NAMALWA (cell line): ENCODE data around the gene ACCSL.

ENCODE experiments used
- DNase-seq: peaks from one replicate; pipeline ENCODE4 v3.0.0-alpha.2; 2015; ENCODE audit warnings: low spot score

The ACCSL gene

DNA sequence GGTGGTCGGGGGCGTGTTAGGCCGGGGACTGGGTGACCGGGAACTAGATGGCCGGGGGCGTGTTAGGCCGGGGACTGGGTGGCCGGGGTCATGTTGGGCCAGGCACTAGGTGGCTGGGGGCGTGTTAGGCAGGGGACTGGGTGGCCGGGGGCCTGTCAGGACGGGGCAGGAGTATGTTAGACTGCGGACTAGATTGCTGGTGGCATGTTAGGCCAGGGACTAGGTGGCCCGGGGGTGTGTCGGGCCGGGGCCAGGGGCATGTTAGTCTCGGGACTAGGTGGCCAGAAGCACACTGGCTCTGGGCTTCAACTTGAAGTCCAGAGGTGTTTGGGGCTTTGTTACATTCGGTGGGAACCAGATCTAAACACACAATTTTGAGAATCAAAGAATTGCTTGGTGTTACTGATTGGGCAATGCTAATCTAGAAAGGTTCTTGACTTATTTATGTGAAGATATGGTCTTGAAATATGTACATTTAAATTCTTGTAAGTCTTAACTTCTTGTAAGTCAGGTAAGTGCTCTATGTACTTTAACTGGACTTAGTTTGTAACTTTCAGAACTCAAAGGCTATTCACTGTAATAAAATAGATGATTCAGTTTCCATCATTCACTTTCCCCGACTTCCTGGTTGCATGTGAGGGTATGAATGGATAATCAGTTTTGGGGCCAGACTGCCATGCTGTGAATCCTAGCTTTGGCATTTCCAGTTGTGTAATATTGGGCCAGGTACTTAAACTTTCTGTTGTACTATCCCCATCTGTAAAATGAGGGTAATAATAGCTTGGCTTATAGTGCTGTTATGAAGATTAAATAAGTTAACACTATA is 48.8 kb downstream of the ACCSL start:
- peak; percentile 6 for DNase-seq

DNA sequence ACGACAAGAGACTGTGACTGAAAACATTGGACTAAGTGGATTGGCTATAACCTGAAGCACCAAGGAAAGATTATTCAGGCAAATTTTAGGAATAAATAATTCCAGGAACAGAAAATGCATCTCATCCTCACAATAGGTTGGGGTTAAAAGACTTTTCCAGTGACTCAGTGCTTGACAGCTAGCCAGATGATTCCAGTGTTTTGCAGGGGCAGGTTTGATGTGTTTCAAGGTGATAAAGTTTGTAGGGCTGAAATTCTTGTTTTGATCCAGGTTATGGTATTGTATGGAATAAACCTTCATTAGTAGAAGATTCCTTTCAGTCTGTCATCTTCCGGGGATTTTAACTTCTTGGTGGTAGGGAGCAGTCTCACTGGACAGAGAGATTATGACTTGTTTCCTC is 50.0 kb downstream of the ACCSL start:
- DNase-seq = no peak

DNA sequence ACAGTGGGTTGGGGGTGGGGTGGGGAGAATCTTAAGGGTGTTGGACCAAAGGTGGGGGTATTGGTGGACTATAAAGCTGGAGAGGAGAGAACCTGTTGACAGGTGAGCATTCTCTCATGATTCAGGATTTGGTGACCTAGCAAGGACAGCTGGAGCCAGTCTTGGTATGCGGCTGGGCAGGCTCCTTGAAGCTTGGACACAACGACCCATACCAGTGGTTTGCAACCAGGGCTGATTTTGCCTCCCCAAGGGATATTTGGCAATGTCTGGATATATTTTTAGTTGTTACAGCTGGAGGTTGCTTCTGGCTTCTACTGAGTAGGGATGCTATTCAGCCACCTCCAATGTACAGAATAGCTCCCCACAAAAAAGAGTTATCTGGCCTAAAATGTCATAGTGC is 53.3 kb downstream of the ACCSL start:
- DNase-seq = no peak

DNA sequence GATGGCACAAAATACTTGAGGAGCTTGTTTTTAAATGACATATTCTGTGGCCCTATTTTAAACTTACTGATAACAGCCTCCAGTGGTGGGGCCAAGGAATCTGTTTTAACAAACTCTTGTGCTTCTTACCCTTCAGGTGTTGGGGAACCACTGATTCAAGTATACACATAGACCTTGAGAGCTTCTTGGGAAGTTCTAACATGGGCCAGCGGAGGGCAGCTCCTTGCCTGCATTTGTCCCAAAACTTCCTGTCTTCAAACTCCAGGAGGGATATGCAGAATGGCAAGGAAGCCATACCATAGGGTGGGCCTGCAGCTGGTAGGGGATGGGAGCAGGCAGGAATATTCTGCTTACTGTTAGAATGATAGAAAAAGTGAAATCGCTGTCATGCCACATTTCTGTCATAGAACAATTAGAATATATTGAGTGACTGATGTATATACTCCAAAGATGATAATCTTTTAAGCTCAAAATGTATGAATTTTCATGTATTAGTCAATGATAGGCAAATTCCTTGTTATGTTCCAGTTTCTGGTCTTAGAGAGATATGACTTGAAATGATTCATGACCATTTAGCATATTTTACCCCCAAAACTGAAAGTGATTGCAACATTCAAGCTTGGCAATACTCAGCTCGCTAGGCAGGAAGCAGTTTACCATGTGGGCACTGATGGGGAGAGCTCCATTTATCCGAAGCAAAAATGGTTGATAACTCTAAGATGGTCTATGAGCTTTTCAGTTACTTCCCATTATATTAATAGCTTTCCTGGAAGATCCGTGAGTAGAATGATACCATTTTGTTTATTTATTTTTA is 56.9 kb downstream of the ACCSL start:
- DNase-seq = no peak

DNA sequence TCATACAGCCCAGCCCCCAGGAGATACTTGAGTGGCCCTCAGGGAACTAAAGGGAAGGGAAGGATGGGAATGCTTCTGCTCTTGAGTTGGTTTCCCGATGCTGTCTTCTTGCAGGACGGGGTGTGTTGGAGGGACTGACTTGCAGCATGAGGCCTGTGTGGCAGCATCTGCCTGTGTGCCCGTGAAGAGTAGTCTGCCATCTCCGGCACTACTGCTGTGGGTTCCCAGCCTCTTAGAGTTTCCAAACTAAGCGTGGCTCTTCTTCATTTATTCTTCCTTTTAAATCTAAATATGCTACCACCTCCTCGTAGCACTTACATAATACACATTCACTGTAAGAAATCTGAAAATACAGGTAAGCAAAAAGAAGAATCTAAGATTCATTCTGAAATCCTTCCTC is 60.5 kb downstream of the ACCSL start:
- no peak for DNase-seq
